HG03066 (cell line): ENCODE measurements around the gene ADORA2B.

Source experiments
- ATAC-seq: cut with Tn5 transposase; IDR thresholded peaks from one replicate; pipeline ENCODE4 v1.9.1; 2021; ENCODE audit warnings: low read depth; ENCODE audit not compliant: unreplicated experiment

ADORA2B gene

DNA sequence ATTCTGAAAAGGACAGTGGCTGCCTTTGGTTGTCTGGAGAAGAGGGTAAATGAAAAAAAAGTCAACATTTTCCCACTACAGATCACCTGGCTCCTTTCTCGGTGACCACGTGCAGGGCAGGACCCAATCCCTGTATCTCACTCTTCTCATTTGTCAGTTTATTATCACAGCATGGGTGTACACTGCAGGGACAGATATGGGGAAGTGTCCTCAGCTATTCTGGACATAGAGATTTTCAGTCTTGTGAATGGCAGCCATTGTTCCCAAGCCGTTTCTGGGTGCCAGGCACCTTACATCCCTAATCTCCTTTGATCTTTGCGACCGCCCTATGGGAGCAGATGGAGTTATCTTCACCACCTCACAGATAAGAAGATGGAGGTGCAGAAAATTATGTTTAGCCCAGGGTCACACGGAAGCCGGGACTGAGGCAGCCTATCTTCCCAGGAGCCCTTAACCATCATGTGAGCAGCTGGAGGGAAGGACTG, 7.2 kb downstream of the ADORA2B start:
- no peak for ATAC-seq

DNA sequence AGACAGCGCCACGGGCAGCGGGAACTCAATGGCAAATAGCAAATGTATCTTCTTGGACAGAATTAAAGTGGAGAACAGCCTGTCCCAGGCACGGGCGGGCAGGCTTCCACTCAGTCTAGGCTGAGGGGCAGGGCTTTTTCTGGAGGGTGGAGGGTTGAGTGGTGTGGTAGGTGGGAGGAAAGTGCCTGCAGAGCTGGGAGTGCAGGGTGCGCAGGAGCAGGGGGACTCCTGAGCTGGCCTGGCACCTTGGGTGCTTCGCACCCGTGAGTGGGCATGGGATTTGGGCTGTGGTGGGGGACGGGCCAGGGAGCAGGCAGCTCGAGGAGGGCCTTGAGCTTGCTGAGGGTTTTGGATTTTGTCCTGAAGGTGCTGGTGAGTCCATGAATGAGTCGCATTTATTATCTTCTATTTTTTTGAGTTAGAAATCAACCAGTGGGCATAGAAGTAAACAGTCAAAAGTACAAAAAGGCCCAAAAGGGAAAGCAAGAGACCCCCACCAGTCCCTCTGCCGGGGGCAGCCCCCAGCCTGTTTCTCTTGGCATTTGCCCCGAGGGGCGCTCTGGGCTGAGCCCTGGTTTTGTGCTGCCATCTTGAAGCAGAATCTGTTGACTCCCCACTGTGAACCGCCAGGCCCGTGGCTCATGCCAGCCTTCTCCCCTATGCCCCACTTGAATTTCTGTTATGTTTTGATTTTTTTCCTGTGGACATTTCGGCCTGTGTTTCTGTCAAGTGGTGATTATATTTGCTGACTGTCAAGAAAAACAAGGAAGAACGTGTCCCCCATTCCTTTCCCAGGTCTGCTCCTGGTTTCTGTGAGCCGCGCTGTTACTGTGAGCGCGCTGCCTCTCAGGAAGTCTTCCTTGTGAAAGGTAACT, 8.2 kb downstream of the ADORA2B start:
- no peak for ATAC-seq

DNA sequence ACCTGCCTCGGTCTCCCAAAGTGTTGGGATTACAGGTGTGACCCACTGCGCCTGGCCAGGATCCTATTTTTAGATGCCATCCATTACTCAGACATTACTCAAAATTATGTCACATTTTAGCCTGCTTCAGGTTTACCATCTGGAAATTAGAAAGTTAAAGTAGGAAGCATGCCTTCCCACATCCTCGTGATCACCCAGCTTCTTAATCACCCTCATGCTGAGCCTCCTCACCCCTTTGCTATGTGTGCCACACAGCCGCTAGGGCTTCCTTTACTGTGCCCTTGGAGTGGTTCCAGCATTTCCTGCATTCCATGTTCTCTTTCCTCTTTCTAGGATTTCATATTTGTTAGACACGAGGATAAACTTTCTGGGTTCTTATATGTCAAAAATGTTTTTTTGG, 9.3 kb downstream of the ADORA2B start:
- ATAC-seq = no peak

DNA sequence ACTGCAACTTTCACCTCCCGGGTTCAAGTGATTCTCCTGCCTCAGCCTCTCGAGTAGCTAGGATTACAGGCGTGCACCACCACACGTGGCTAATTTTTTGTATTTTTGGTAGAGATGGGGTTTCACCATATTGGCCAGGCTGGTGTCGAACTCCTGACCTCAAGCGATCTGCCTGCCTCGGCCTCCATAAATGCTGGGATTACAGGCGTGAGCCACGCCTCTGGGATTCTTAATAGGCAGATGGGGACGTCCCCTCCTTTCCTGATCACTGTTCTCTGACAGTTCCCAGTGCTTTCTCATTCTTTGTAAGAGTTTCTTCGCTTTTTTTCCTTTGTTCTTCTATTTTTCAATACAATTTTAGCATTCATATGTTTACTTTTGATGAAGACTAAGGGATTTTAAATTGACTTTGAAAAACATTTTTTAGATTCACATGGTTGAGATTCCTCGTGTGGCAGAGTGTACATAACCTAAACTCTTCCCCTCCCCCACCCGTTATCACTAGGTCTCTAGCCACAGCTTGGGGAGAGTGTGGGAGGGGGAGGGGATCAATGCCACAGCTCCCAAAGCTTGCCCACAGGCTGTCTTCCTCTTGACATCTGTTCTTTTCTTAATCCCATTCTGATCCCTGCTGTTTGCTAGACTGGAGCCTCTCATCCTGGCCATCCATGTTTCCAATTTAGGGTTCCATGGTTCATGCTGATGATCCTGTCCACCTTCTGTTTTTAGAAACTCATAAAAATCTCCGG, 11.0 kb downstream of the ADORA2B start:
- no peak for ATAC-seq

DNA sequence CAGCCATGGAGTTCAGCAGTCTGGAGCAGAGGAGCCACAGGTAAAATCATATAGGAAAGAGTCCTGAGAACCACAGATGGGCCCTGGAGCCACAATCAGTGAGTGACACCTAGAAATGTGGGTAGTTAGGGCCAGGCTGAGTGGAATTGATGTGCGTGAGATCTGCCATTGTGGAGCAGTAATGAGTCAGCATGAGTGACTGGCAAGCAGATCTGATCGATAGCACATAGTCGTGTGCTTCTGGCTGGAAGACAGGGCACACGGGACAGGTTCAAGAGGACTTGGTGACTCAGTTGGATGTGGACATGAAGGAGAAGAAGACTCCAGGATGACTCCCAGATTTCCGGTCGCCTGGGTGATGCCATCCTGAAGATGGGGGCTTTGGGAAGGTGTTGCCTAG, 12.3 kb downstream of the ADORA2B start:
- ATAC-seq = no peak

DNA sequence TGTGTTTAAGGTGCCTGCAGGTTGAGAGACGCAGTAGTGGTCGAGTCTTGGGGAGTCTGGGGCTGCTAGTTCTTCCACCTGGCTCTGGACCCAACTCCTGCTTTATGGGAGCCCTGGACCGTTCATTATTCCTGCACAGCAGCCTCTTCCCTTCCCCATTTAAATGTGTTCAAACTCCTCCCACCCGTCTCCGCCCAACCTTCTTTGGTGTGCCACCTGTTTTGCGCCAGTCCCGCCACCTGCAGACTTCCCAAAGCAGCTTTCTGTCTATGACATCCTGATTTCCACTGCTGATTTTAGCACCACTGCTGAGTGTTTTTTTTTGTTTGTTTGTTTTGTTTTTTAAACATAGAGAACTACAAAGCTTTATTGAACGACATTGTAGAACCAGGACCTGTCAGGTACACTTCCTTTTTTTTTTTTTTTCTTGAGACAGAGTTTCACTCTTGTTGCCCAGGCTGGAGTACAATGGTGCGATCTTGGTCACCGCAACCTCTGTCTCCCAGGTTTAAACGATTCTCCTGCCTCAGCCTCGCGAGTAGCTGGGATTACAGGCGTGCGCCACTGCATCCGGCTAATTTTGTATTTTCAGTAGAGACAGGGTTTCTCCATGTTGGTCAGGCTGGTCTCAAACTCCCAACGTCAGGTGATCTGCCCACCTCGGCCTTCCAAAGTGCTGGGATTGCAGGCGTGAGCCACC, 12.8 kb downstream of the ADORA2B start:
- no peak for ATAC-seq

DNA sequence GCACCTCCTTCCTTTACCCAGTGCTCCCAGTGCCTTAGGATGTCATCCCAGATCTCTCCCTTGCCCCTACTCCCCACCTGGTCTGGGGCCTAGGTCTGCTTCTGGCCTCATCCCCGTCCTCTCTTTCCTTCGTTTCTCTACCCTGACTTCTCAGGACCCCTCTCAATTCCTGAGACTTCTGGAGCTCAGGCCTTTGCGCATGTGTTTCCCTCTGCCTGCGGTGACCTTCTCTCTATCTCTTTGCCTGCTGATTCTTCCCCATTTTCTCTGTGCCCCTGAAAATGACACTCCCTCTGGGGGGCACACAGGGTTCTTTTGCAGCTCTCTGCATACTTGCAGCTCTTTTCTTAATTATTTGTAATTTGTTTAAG, 13.5 kb downstream of the ADORA2B start:
- ATAC-seq = no peak

DNA sequence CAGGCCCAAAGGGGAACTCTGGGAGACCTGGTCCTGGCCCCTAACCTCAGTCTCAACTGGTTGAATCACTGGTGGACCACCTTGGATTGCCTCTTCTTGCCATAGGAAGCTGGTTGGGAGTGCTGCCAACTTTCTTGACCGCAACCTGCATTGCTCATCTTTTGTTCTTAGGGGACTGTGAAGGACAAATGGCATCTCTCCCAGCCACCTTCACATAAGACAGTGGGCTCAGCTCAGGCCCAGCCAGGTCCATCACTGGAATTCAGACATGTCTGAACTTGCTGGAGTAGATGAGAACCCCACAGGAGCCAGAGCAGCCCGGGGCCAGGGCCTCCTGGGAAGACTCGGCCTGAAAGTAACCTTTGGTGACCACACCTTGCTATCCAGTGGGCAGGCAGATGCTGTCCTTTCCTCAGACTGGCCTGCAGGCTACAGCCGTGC, 18.8 kb downstream of the ADORA2B start:
- ATAC-seq = no peak

DNA sequence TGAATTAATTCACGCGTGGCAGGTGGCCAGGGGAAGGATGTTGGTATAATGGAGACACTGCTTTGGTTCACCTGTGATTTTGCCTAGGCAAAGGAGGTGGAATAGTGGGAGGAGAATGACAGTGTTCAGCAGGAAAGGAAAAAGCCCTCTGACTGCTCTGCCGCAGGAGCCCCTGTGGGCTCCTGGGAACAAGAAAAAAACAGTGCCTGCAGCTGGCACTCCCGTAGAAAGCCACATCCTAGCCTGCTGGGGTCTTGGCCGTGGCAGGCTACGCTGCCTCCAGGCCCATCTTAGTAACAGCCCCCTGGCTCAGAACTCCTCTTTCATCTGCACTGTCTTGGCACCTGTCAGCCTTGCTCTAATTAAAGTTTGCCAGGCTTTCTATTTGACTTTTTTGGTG, 20.6 kb downstream of the ADORA2B start:
- no peak for ATAC-seq

DNA sequence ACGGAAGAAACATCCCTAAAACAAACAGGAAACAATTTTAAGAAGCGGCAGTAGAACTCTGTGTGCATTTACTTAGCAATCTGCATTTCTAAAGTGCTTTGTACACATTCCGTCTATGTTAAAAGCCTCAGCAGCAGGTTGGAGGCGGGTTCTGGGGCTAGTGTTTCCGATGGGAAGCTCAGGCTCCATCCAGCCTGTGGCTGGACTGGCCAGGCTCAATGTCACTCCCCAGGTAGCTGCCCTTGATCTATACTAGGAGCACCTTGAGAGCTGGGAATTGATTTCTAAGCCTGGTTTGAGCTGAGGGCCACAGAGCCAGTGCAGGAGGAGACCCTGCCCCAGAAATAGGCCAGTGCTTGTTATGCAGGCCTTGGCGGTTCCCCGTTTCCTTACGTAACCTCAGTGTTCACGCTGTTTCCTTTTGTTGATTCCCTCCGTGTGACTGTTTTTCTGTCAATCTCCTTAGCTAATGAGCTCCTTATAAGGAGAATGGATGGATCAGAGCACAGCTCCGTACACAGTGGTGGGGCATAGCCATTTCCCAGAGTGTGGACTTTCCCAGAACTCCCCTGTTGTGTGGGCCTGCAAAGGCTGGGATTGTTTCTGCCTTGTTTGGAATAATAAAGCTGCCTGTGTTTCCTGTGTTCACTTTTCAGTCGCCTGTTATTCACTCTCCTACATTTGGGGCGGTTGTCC, 21.4 kb downstream of the ADORA2B start:
- ATAC-seq = no peak

DNA sequence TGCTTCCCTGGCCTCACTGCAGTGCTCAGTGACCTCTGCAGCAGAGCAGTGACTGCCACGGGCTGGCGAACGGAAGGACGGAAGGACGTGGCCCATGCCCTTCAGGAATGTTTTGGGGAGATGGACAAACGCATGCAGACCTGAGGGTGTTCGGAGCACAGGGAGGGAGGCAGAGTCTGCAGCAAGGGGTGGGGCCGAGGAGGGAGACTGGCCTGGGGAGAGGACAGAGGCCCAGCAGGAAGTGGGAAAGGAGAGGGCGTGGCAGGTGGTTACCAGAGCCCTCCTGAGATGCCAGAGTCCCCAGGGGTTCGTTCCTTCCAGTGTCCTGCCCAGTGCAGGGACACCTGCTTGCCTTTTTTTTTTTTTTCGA, 21.9 kb downstream of the ADORA2B start:
- ATAC-seq = no peak

DNA sequence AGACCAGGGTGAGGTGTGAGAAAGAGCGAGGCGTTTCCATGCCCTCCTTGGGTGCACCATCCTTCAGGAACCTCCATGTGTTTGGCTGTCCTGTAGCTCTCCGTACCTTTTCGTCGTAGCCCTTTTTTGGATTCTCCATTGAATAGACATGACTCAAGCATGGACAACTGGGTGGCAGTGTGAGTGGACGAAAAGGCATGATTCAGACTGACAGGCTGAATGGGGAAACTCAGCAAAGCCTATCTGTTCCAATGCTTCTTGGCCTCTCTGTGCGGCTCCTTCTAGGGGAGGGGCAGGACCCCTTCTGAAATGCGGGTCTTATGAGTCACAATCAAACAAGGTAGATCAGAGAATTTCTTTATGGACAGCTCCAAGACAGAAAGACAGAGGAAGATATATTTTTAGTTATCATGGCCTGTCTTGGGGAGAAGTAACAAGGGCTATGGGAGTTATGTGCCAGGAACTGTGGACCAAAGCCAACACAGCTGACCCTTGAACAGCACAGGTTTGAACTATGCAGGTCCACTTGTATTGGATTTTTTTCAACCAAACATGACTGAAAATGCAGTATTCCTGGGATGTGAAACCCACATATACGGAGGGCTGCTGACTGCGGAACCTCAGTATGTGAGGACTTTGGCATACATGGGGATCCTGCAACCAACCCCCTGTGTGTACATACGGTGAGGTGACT, 22.9 kb downstream of the ADORA2B start:
- ATAC-seq = no peak

DNA sequence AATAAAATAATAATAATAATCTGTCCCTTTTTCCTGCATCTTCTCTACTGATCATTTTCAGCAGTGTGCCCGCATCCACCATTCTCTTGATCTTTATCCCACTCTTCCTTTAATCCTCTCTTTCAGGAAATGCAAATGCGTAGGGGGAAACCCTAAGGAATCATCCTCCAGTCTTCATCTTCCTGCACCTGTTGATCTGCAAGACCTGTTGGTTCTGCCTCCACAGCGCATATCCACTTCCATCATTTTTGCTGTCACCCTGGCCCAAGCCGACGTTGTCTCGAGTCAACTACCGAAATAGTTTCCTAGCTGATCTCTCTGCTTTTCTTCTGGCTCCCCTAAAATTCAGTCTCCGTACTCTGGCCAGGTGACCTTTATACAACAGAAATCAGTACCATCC, 24.5 kb downstream of the ADORA2B start:
- ATAC-seq = no peak

DNA sequence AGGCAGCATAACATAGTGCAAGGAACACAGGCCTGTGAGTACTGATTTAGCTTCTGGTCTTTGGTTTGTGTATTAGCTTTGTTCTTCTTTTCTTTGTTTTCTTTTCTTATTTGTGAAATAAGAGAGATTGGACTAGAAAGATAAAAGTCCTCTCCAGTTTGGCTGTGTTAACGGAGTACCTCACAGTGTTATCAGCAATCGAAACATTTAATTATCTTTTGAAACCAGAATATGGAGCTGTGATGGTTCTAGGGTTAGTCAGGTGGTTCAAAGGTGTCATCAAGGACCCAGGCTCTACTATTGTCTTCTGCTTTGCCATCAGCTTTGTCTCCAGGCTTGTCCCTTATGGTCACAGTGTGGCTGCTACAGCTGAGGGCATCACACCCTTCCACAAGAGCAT, 25.6 kb downstream of the ADORA2B start:
- ATAC-seq = no peak

DNA sequence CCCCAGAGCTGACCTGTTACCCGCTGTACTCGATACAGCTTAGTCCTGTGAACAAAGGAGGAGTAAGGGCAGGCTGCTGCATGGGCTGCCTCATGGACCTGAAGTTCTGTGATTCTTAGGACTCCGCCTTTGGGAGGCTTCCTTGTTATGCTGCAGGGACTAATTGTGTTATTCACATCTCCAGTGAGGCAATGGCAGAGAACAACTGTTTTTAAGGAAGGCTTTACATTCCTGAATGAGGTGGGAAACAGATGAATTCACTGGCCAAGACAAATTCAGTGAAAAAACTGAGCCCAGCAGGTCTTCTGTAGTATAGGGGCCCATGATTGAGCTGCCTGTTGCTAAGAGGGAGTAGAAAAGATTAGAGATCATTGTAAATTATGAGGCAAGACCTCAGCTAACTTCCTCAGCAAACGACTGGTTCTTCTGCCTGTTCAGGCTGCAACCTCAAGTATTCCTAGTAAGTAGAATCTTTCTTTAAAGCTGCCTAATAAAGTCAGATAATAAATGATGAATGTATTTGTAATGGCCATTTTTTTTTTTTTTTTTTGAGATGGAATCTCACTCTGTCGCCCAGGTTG, 26.3 kb downstream of the ADORA2B start:
- no peak for ATAC-seq

DNA sequence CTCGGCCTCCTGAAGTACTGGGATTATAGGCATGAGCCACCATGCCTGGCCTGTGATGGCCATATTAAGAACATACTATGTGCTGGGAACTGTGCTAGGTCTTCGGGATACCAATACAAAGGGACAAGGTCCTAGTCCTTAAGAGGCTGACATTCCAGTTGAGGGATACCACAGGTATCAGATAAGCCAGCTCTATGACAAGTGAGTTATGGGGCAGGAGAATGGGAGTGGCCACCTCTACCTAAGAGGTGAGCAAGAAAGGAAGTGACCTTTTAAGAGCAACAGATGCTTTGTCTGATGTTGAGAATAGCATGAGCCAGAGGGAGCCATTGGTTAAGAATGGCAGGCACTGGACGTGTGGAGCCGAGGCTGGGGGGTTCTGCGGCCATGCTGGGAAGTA, 27.0 kb downstream of the ADORA2B start:
- ATAC-seq = no peak

DNA sequence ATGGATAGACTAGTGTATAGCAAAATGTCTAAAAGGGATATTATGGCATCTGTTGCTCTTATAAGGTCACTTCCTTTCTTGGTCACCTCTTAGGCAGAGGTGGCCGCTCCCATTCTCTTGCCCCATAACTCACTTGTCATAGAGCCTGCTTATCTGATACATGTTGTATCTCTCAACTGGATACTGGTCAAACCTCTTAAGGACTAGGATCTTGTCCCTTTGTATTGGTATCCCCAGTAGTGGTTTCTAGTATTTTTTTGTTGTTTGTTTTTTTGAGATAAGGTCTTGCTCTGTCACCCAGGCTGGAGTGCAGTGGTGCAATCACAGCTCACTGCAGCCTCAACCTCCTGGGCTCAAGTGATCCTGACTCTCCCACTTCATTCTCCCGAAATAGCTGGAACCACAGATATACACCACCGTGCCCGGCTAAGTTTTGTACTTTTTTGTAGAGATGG, 27.6 kb downstream of the ADORA2B start:
- no peak for ATAC-seq

DNA sequence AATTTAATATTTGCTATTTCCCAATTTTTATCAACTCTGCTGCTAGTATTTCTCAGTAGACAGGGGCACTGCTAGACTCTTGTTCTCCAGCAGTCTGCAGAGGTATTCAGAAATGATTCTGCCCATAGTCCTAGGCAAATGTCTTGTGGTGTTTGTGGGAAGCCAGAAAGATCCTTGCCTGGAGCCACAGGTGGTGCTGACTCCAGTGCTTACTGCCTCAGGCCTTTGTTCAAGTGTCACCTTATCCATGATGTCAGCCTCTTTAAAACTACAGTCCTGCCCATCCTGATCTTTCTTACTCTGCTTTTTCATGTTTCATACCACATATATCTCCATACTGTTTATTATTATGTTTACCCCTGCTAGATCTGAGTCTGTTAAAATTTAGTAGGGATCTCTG, 28.1 kb downstream of the ADORA2B start:
- ATAC-seq = no peak

DNA sequence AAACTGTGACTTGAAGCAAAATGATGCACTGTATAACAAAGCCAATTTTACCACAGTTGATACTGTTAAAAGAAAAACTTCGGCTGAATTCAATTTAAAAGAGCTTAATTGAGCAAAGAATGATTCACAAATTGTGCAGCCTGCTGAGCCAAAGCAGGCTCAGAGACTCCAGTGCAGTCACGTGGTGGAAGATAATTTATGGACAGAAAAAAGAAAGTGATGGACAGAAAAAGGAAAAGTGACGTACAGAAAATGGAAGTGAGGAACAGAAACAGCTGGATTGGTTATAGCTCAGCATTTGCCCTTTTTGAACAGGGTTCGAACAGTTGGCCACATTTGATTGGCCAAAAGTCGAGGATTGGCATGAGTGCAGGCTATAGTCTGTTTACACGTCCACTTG, 28.9 kb downstream of the ADORA2B start:
- no peak for ATAC-seq

DNA sequence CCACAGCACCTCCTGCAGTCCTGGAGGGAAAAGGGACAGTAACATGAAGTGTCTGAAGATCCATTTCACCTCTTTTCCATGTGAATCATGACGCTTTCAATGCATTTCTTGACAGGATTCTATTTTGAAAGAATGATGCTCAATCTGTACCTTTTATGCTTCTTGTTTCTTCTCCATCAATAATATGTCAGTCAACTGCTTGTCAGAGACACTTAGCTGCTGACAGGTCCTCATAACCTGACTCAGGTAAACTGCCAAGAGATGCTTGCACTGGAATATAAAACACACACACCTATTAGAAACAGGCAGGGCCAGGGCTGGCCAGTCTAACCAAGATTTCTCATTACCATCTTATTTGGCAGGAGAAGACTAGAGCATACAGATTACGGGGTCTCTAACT, 33.0 kb downstream of the ADORA2B start:
- ATAC-seq = no peak
